T-cell (primary cell): ENCODE data around the gene TPD52L2. TPM values are rescaled to one million over a fixed set of nuclear protein-coding genes. Genes with fewer than 3 reads are reported as not detected.
"Not testable (repeated sequence)": the region's sequence is repeated elsewhere in the genome, so short reads cannot be mapped to it uniquely, and the experiment has no call there.

Source experiments
- ATAC-seq, 4 experiments: fragments of 200-7000 bp in 3 of 4; fragments of 150-1000 bp in 1 of 4; cut with Tn5 transposase; replicated peaks in 1 of 4; 1 replicate in 3 of 4; 2 replicates in 1 of 4; pipeline ENCODE4 v1.10.0; 2021; ENCODE audit warnings: moderate library complexity in 3 of 4, mild to moderate bottlenecking in 2 of 4, moderate number of reproducible peaks in 1 of 4
- CTCF ChIA-PET, 2 donors: fragments of 300-600 bp; sonication (Branson Sonifier 250); formaldehyde crosslinking; loops; one replicate each; lab custom pipeline; 2022; ENCODE audit warnings: antibody characterized with exemption in 2 of 2; lab: Charles Lee
- POLR2A ChIA-PET, 2 donors: fragments of 300-600 bp; sonication (Branson Sonifier 250); formaldehyde crosslinking; loops; one replicate each; lab custom pipeline; 2022; ENCODE audit warnings: antibody characterized with exemption in 2 of 2; lab: Charles Lee
- DNase-seq, 35 experiments: peaks; one replicate each; pipeline versions ENCODE4 v3.0.0 to v3.0.0-alpha.2; 2013 to 2023
- H3K27ac ChIP-seq: one replicate; pipeline ENCODE4 v1.5.1; 2013; ENCODE audit warnings: low read length
- H3K27me3 ChIP-seq, 2 experiments: replicated peaks in 1 of 2; 1 replicate in 1 of 2; 2 replicates in 1 of 2; pipeline versions ENCODE4 v1.6.1 to v1.7.0; 2013; ENCODE audit warnings: low read length in 1 of 2, mixed read lengths in 1 of 2; ENCODE audit not compliant: control insufficient read depth in 2 of 2, insufficient read depth in 2 of 2; ENCODE audit errors: extremely low read depth in 1 of 2
- H3K36me3 ChIP-seq, 2 donors: 1 replicate in 1 of 2; 2 replicates in 1 of 2; pipeline versions ENCODE4 v1.6.1 to v1.7.0; 2013; ENCODE audit warnings: low read length in 1 of 2; ENCODE audit not compliant: control insufficient read depth in 2 of 2, insufficient read depth in 1 of 2; ENCODE audit errors: extremely low read depth in 1 of 2
- H3K4me1 ChIP-seq, 2 experiments: 1 replicate in 1 of 2; 2 replicates in 1 of 2; pipeline versions ENCODE4 v1.6.1 to v1.7.0; 2013; ENCODE audit warnings: low read length in 2 of 2, mixed read lengths in 1 of 2; ENCODE audit not compliant: insufficient read depth in 2 of 2, control insufficient read depth in 1 of 2; ENCODE audit errors: extremely low read depth in 1 of 2
- H3K4me3 ChIP-seq, 2 donors: 1 replicate in 1 of 2; 2 replicates in 1 of 2; pipeline versions ENCODE4 v1.5.1 to v1.7.0; 2013; ENCODE audit warnings: mild to moderate bottlenecking in 2 of 2, low read length in 1 of 2, moderate library complexity in 1 of 2; ENCODE audit not compliant: control insufficient read depth in 1 of 2; ENCODE audit errors: extremely low read depth in 1 of 2
- H3K9me3 ChIP-seq: 2 replicates; pipeline ENCODE4 v1.7.0; 2013
- H3K27ac Mint-ChIP-seq, 2 donors: one replicate each; pipeline ENCODE4 v1.8.0; 2020 to 2021; ENCODE audit warnings: mild to moderate bottlenecking in 2 of 2, mixed read lengths in 2 of 2
- H3K27me3 Mint-ChIP-seq, 2 donors: one replicate each; pipeline ENCODE4 v1.8.0; 2021 to 2022; ENCODE audit warnings: mixed read lengths in 2 of 2
- H3K36me3 Mint-ChIP-seq: one replicate; pipeline ENCODE4 v1.8.0; 2021; ENCODE audit warnings: mixed read lengths
- H3K4me1 Mint-ChIP-seq, 3 donors: one replicate each; pipeline ENCODE4 v1.8.0; 2020 to 2022; ENCODE audit warnings: mixed read lengths in 3 of 3, mild to moderate bottlenecking in 1 of 3
- H3K4me3 Mint-ChIP-seq, 3 donors: one replicate each; pipeline ENCODE4 v1.8.0; 2020 to 2022; ENCODE audit warnings: mild to moderate bottlenecking in 3 of 3, mixed read lengths in 3 of 3, moderate library complexity in 3 of 3
- H3K9me3 Mint-ChIP-seq, 3 donors: one replicate each; pipeline ENCODE4 v1.8.0; 2020 to 2022; ENCODE audit warnings: mixed read lengths in 3 of 3
- WGBS: methylation state at CpG from one replicate; pipeline ENCODE4 v1.1.5; 2013; ENCODE audit warnings: missing lambda C conversion rate; ENCODE audit not compliant: insufficient coverage; 5-methylcytosine and 5-hydroxymethylcytosine counted together
- total RNA-seq, 35 experiments: library from RNA in 6 of 35; stranded (reverse) in 6 of 35; fragments of 120-200 nt in 1 of 35; gene quantifications; one replicate each; pipeline versions ENCODE4 v1.2.1 to v1.2.4 and lab custom pipeline; 2013 to 2026

Gene TPD52L2
- total RNA-seq, 5 donors from 2014 or later (not counting 1 experiment from before 2014, with no cell fraction given) = 27.8 to 44.1 (median 39.3) TPM

- peaks cover 12 to 19% (median 15%) of the 10 kb centered on the region in 3 donors for H3K4me1 Mint-ChIP-seq
- DNase-seq = no peak
- no peak overlapping the region for H3K4me3 ChIP-seq
- no peaks in the 10 kb centered on the region for H3K9me3 ChIP-seq
- H3K27ac ChIP-seq = no peak overlapping the region
- ChIA-PET CTCF (interaction anchor here in 1 of 2 donors (0.6 kb wide), 1 partner anchor 57 kb away, joined by 3 read pairs; no protein-coding TSS in a partner anchor), POLR2A (no interaction called here)
- H3K27ac Mint-ChIP-seq = no peak overlapping the region
- no peaks in the 10 kb centered on the region for H3K27me3 ChIP-seq
- no peak overlapping the region for H3K4me3 Mint-ChIP-seq
- peaks cover 24 to 70% of the 10 kb centered on the region in 2 donors for H3K36me3 ChIP-seq
- no peaks in the 10 kb centered on the region for H3K27me3 Mint-ChIP-seq
- no peaks in the 10 kb centered on the region for H3K9me3 Mint-ChIP-seq
- peaks cover 40% of the 10 kb centered on the region for H3K36me3 Mint-ChIP-seq
- no peak for ATAC-seq
- WGBS = 96% methylated on average over 26 of the region's 26 CpGs
- H3K4me1 ChIP-seq = peaks cover 0 to 3% of the 10 kb centered on the region in 2 experiments
Observed at GRCh38 chr20:63929071-63929470, 64.0 kb downstream of the TPD52L2 start.

- H3K27me3 Mint-ChIP-seq, H3K27ac Mint-ChIP-seq, ATAC-seq, H3K27me3 ChIP-seq, H3K27ac ChIP-seq, H3K4me1 ChIP-seq, H3K9me3 ChIP-seq, H3K4me3 ChIP-seq, POLR2A ChIA-PET, DNase-seq, H3K4me3 Mint-ChIP-seq, H3K9me3 Mint-ChIP-seq, CTCF ChIA-PET: not testable (repeated sequence)
- H3K36me3 ChIP-seq = peaks cover 26 to 72% of the 10 kb centered on the region in 2 donors
- peaks cover 11 to 17% (median 12%) of the 10 kb centered on the region in 3 donors for H3K4me1 Mint-ChIP-seq
- 91% methylated on average over 29 of the region's 31 CpGs for WGBS
- peaks cover 40% of the 10 kb centered on the region for H3K36me3 Mint-ChIP-seq
Observed at GRCh38 chr20:63929473-63929883, 64.4 kb downstream of the TPD52L2 start.

GRCh38 chr20:63930971-63931553 lies 66.0 kb downstream of the TPD52L2 start:
- no peak overlapping the region for H3K4me3 ChIP-seq
- ATAC-seq (no peak), DNase-seq (no peak)
- ChIA-PET CTCF (interaction anchor here in 1 of 2 donors (0.5 kb wide), 1 partner anchor 171 kb away, joined by 4 read pairs; no protein-coding TSS in a partner anchor), POLR2A (no interaction called here)
- no peaks in the 10 kb centered on the region for H3K27me3 ChIP-seq
- H3K27ac Mint-ChIP-seq = no peak overlapping the region
- no peak overlapping the region for H3K27ac ChIP-seq
- WGBS = 96% methylated on average over 37 of the region's 37 CpGs
- H3K27me3 Mint-ChIP-seq = no peaks in the 10 kb centered on the region
- no peaks in the 10 kb centered on the region for H3K4me1 ChIP-seq
- H3K4me1 Mint-ChIP-seq = peaks cover 5 to 9% (median 8%) of the 10 kb centered on the region in 3 donors
- H3K36me3 Mint-ChIP-seq = peaks cover 49% of the 10 kb centered on the region
- H3K9me3 ChIP-seq = no peaks in the 10 kb centered on the region
- peaks cover 28 to 84% of the 10 kb centered on the region in 2 donors for H3K36me3 ChIP-seq
- no peak overlapping the region for H3K4me3 Mint-ChIP-seq
- H3K9me3 Mint-ChIP-seq = no peaks in the 10 kb centered on the region

- no peaks in the 10 kb centered on the region for H3K27me3 ChIP-seq
- Mint-ChIP-seq H3K36me3 (peaks cover 47% of the 10 kb centered on the region), H3K4me3 (no peak overlapping the region), H3K4me1 (peaks cover 2 to 6% (median 6%) of the 10 kb centered on the region in 3 donors), H3K27ac (no peak overlapping the region), H3K9me3 (no peaks in the 10 kb centered on the region), H3K27me3 (no peaks in the 10 kb centered on the region)
- peaks cover 25 to 80% of the 10 kb centered on the region in 2 donors for H3K36me3 ChIP-seq
- H3K4me3 ChIP-seq = no peak overlapping the region
- WGBS = 100% methylated on average over 11 of the region's 19 CpGs
- DNase-seq = no peak
- no peak overlapping the region for H3K27ac ChIP-seq
- no peak for ATAC-seq
- CTCF ChIA-PET = interaction anchor here in 1 of 2 donors (0.6 kb wide), 1 partner anchor 10 kb away, joined by 3 read pairs; no protein-coding TSS in a partner anchor
- no peaks in the 10 kb centered on the region for H3K4me1 ChIP-seq
- POLR2A ChIA-PET = no interaction called here
- H3K9me3 ChIP-seq = no peaks in the 10 kb centered on the region
Observed at GRCh38 chr20:63931735-63932134, 66.7 kb downstream of the TPD52L2 start.

- Mint-ChIP-seq H3K36me3 (peaks cover 46% of the 10 kb centered on the region), H3K4me1 (peaks cover 0 to 6% (median 3%) of the 10 kb centered on the region in 3 donors), H3K27me3 (no peaks in the 10 kb centered on the region), H3K9me3 (no peaks in the 10 kb centered on the region), H3K4me3 (no peak overlapping the region), H3K27ac (no peak overlapping the region)
- no peak overlapping the region for H3K27ac ChIP-seq
- H3K4me1 ChIP-seq = no peaks in the 10 kb centered on the region
- no peak overlapping the region for H3K4me3 ChIP-seq
- DNase-seq (no peak), ATAC-seq (no peak)
- no peaks in the 10 kb centered on the region for H3K27me3 ChIP-seq
- WGBS = 96% methylated on average over 17 of the region's 17 CpGs
- ChIA-PET POLR2A (no interaction called here), CTCF (interaction anchor here in 1 of 2 donors (0.6 kb wide), 1 partner anchor 9 kb away, joined by 3 read pairs; no protein-coding TSS in a partner anchor)
- no peaks in the 10 kb centered on the region for H3K9me3 ChIP-seq
- H3K36me3 ChIP-seq = peaks cover 29 to 77% of the 10 kb centered on the region in 2 donors
Observed at GRCh38 chr20:63932606-63933160, 67.6 kb downstream of the TPD52L2 start.

GRCh38 chr20:63933646-63934045 lies 68.6 kb downstream of the TPD52L2 start:
- Histone ChIP-seq H3K36me3 (peaks cover 25 to 72% of the 10 kb centered on the region in 2 donors), H3K27me3 (no peaks in the 10 kb centered on the region), H3K9me3 (no peaks in the 10 kb centered on the region), H3K4me3 (no peak overlapping the region), H3K4me1 (no peaks in the 10 kb centered on the region), H3K27ac (no peak overlapping the region)
- H3K27me3 Mint-ChIP-seq = no peaks in the 10 kb centered on the region
- ATAC-seq (no peak), DNase-seq (no peak)
- no peaks in the 10 kb centered on the region for H3K9me3 Mint-ChIP-seq
- POLR2A ChIA-PET = no interaction called here
- peaks cover 41% of the 10 kb centered on the region for H3K36me3 Mint-ChIP-seq
- CTCF ChIA-PET = no interaction called here
- H3K27ac Mint-ChIP-seq = no peak overlapping the region
- WGBS = 98% methylated on average over 4 of the region's 5 CpGs
- no peak overlapping the region for H3K4me3 Mint-ChIP-seq
- peaks cover 0 to 6% (median 6%) of the 10 kb centered on the region in 3 donors for H3K4me1 Mint-ChIP-seq
